Keratinocyte (primary cell): ENCODE data around the gene IRF1. TPM values are rescaled to one million over a fixed set of nuclear protein-coding genes. Genes with fewer than 3 reads are reported as not detected.

ENCODE experiments used
- DNase-seq: peaks from one replicate; pipeline ENCODE4 v3.0.0-alpha.2; 2011; ENCODE audit warnings: low read depth, missing footprints, low spot score
- FAIRE-seq: peaks from 2 replicates; lab custom pipeline; 2011; peaks lifted over from hg19 to GRCh38; lab: Jason Lieb, UNC
- H2AFZ ChIP-seq: 2 replicates; pipeline ENCODE4 v1.6.0; 2012; ENCODE audit warnings: low read length, control low read depth, inconsistent platforms; ENCODE audit not compliant: control insufficient read depth
- H3K27ac ChIP-seq: 2 replicates; pipeline ENCODE4 v1.5.1; 2011; ENCODE audit warnings: low read length; ENCODE audit not compliant: control insufficient read depth, insufficient read depth
- H3K27me3 ChIP-seq: 3 replicates; pipeline ENCODE4 v1.6.0; 2011; ENCODE audit warnings: low read length; ENCODE audit not compliant: control insufficient read depth, insufficient read depth; ENCODE audit errors: extremely low read depth
- H3K36me3 ChIP-seq, 2 experiments: 2 replicates in 1 of 2; 3 replicates in 1 of 2; pipeline ENCODE4 v1.5.1; 2011; ENCODE audit warnings: low read length in 2 of 2, mild to moderate bottlenecking in 1 of 2; ENCODE audit not compliant: control insufficient read depth in 2 of 2, insufficient read depth in 2 of 2; ENCODE audit errors: extremely low read depth in 1 of 2
- H3K4me1 ChIP-seq: 3 replicates; pipeline ENCODE4 v1.5.1; 2011; ENCODE audit warnings: low read length; ENCODE audit not compliant: control insufficient read depth, insufficient read depth; ENCODE audit errors: extremely low read depth
- H3K4me2 ChIP-seq: 3 replicates; pipeline ENCODE4 v1.6.0; 2011; ENCODE audit warnings: low read depth, low read length; ENCODE audit not compliant: control insufficient read depth, insufficient read depth; ENCODE audit errors: extremely low read depth
- H3K4me3 ChIP-seq, 3 experiments: fragments of 200-600 bp in 1 of 3; sonication (generic) in 1 of 3; 2 replicates in 2 of 3; 3 replicates in 1 of 3; pipeline ENCODE4 v1.5.1; 2011 to 2016; ENCODE audit warnings: low read length in 3 of 3, mild to moderate bottlenecking in 3 of 3, control low read depth in 2 of 3, inconsistent platforms in 1 of 3, low read depth in 1 of 3, mixed read lengths in 1 of 3, mixed run types in 1 of 3, moderate library complexity in 1 of 3; ENCODE audit not compliant: control insufficient read depth in 2 of 3, insufficient read depth in 2 of 3; ENCODE audit errors: extremely low read depth in 1 of 3
- H3K79me2 ChIP-seq: 2 replicates; pipeline ENCODE4 v1.6.0; 2012; ENCODE audit warnings: low read length; ENCODE audit not compliant: control insufficient read depth, insufficient read depth
- H3K9ac ChIP-seq: 3 replicates; pipeline ENCODE4 v1.6.0; 2011; ENCODE audit warnings: low read length; ENCODE audit not compliant: control insufficient read depth, insufficient read depth; ENCODE audit errors: extremely low read depth
- H3K9me1 ChIP-seq: 3 replicates; pipeline ENCODE4 v1.6.0; 2011; ENCODE audit warnings: low read length; ENCODE audit not compliant: control insufficient read depth, insufficient read depth; ENCODE audit errors: extremely low read depth
- H3K9me3 ChIP-seq: 2 replicates; pipeline ENCODE4 v1.5.1; 2012; ENCODE audit warnings: low read depth, low read length; ENCODE audit not compliant: control insufficient read depth
- H4K20me1 ChIP-seq: 3 replicates; pipeline ENCODE4 v1.6.0; 2011; ENCODE audit warnings: low read length; ENCODE audit not compliant: control insufficient read depth, insufficient read depth; ENCODE audit errors: extremely low read depth
- EZH2 ChIP-seq: IDR thresholded peaks from one replicate; pipeline ENCODE4 v1.6.1; 2012; ENCODE audit warnings: inconsistent platforms, mild to moderate bottlenecking, low read length, moderate library complexity
- dilution Hi-C: fragments of 300-500 bp; cut with MboI; formaldehyde crosslinking; loops from one replicate; pipeline ENCODE4 v1.7.0; 2020; ENCODE audit warnings: low sequenced_read_pairs; ENCODE audit not compliant: extremely low pct_ligation_motif_present
- polyA plus RNA-seq, 5 experiments: library from polyadenylated mRNA; depleted of rRNA in 3 of 5; stranded (reverse) in 3 of 5; stranded (forward) in 1 of 5; unstranded in 1 of 5; fragments of >200 nt; gene quantifications; 1 replicate in 1 of 5; 2 replicates in 3 of 5; 3 replicates in 1 of 5; pipeline versions ENCODE4 v1.2.1 to v1.2.3, GENCODE V29; 2011 to 2012; ENCODE audit warnings: missing spikeins in 2 of 5, low read depth in 1 of 5, low replicate concordance in 1 of 5
- TF ChIP-seq, protein P1 (sequence below), 3 experiments: IDR thresholded peaks in 1 of 3; conservative IDR thresholded peaks in 1 of 3; optimal IDR thresholded peaks in 1 of 3; 2 replicates in 2 of 3; 3 replicates in 1 of 3; pipeline versions ENCODE3 to v1.5.1; 2011; ENCODE audit warnings: low read length in 3 of 3, mild to moderate bottlenecking in 3 of 3, moderate library complexity in 2 of 3, control low read depth in 1 of 3, inconsistent platforms in 1 of 3; ENCODE audit not compliant: insufficient read depth in 2 of 3; ENCODE audit errors: extremely low read depth in 1 of 3

Gene IRF1
- polyA plus RNA-seq, 1 donor (not counting 4 experiments of a cell fraction or from before 2014, with no cell fraction given), result 6.2 TPM

GRCh38 chr5:132526974-132527564 is 36.5 kb upstream of the IRF1 start:
- Histone ChIP-seq H4K20me1 (no peaks in the 10 kb centered on the region), H3K4me2 (peak overlapping the region; percentile 47), H3K4me1 (peaks cover 3% of the 10 kb centered on the region), H3K4me3 (no peak overlapping the region), H3K9me1 (no peaks in the 10 kb centered on the region), H3K9me3 (no peaks in the 10 kb centered on the region), H3K79me2 (no peaks in the 10 kb centered on the region), H3K9ac (no peak overlapping the region), H3K36me3 (no peaks in the 10 kb centered on the region), H3K27me3 (peaks cover 9% of the 10 kb centered on the region), H3K27ac (no peak overlapping the region), H2AFZ (no peak overlapping the region)
- no peak for FAIRE-seq
- dilution Hi-C loops, result no loop called here
- no peak for DNase-seq
- TF ChIP-seq EZH2, result no peak
- TF ChIP-seq, protein P1, sequence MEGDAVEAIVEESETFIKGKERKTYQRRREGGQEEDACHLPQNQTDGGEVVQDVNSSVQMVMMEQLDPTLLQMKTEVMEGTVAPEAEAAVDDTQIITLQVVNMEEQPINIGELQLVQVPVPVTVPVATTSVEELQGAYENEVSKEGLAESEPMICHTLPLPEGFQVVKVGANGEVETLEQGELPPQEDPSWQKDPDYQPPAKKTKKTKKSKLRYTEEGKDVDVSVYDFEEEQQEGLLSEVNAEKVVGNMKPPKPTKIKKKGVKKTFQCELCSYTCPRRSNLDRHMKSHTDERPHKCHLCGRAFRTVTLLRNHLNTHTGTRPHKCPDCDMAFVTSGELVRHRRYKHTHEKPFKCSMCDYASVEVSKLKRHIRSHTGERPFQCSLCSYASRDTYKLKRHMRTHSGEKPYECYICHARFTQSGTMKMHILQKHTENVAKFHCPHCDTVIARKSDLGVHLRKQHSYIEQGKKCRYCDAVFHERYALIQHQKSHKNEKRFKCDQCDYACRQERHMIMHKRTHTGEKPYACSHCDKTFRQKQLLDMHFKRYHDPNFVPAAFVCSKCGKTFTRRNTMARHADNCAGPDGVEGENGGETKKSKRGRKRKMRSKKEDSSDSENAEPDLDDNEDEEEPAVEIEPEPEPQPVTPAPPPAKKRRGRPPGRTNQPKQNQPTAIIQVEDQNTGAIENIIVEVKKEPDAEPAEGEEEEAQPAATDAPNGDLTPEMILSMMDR (optimal IDR thresholded peaks at IDR 0.05 in 1 of 3, IDR thresholded peaks at IDR 0.05 in 1 of 3, conservative IDR thresholded peaks at IDR 0.05 in 1 of 3; ENCODE audit: extremely low read depth in 1 of 3, insufficient read depth in 2 of 3, low read length in 3 of 3), result no peak

DNA sequence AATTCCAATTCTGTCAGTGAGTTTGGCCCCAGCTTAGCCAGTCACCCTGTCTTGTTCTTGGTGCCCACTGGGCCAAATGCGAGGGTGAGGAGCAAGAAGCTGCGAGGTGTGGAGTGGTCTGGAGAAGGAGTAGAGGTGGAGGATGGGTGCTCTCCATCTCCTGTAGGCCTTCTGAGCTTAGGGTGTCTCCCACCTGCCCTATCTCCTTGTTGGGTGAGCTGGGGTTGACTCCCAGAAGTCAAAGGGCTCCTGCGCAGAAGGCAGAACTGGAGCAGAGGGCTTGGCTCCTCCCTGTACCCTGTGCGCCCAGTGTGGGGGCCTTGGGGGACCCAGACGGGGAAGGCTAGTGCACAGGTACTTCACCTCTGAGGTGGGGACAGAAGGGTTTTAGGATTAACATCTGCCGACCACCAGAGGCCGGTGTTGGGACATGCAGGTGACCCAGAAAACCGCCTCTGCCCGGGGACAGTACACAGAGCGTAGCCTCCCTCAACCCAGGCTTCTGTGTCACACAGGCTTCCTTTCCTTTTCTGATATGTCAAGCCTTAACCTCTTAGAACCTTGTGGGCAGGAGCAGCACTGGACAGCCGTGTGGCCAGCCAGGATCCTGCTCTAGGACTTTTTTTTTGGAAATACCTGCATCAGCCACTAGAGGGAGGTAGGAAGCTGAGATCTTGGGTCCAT is 35.9 kb upstream of the IRF1 start:
- Histone ChIP-seq H4K20me1 (no peaks in the 10 kb centered on the region), H3K36me3 (no peaks in the 10 kb centered on the region), H3K9me1 (no peaks in the 10 kb centered on the region), H3K27ac (no peak overlapping the region), H3K4me1 (peaks cover 3% of the 10 kb centered on the region), H2AFZ (no peak overlapping the region), H3K9ac (no peak overlapping the region), H3K4me3 (no peak overlapping the region), H3K9me3 (no peaks in the 10 kb centered on the region), H3K4me2 (peak overlapping the region; percentile 47), H3K79me2 (no peaks in the 10 kb centered on the region), H3K27me3 (peaks cover 5% of the 10 kb centered on the region)
- no peak for DNase-seq
- dilution Hi-C loops, result no loop called here
- TF ChIP-seq, protein P1 (optimal IDR thresholded peaks at IDR 0.05 in 1 of 3, IDR thresholded peaks at IDR 0.05 in 1 of 3, conservative IDR thresholded peaks at IDR 0.05 in 1 of 3; ENCODE audit: extremely low read depth in 1 of 3, insufficient read depth in 2 of 3, low read length in 3 of 3), result peak; percentile 53 to 89 (median 81)
- TF ChIP-seq EZH2, result no peak
- peak; percentile 44 for FAIRE-seq
